GM23338 (cell line): Measurements from ENCODE around the gene TM7SF3. TPM values are rescaled to one million over a fixed set of nuclear protein-coding genes. Genes with fewer than 3 reads are reported as not detected.
"Not testable (repeated sequence)": the region's sequence is repeated elsewhere in the genome, so short reads cannot be mapped to it uniquely, and the experiment has no call there.

Experiments used
- ATAC-seq: fragments of 200-7000 bp; cut with Tn5 transposase; 3 replicates; pipeline ENCODE4 v1.9.1; 2020
- DNase-seq: peaks from one replicate; pipeline ENCODE4 v3.0.0-alpha.2; 2015; ENCODE audit warnings: low spot score
- H2AFZ ChIP-seq: fragments of 200-600 bp; sonication (generic); 2 replicates; pipeline ENCODE4 v1.8.0; 2016; ENCODE audit warnings: antibody characterized with exemption, mild to moderate bottlenecking, moderate library complexity
- H3F3A ChIP-seq: fragments of 200-600 bp; sonication (generic); replicated peaks from 2 replicates; pipeline ENCODE4 v1.8.0; 2017; ENCODE audit warnings: antibody characterized with exemption, mixed run types, low read depth
- H3K27ac ChIP-seq: fragments of 200-600 bp; sonication (generic); 2 replicates; pipeline ENCODE4 v1.6.1; 2016; ENCODE audit warnings: low read depth
- H3K27me3 ChIP-seq: fragments of 200-600 bp; sonication (generic); 2 replicates; pipeline ENCODE4 v1.8.0; 2016; ENCODE audit warnings: mild to moderate bottlenecking, mixed run types, moderate library complexity; ENCODE audit not compliant: insufficient read depth
- H3K36me3 ChIP-seq: fragments of 200-600 bp; sonication (generic); 2 replicates; pipeline ENCODE4 v1.8.0; 2016; ENCODE audit warnings: mild to moderate bottlenecking; ENCODE audit not compliant: insufficient read depth
- H3K4me1 ChIP-seq: fragments of 200-600 bp; sonication (generic); 2 replicates; pipeline ENCODE4 v1.8.0; 2016; ENCODE audit warnings: mild to moderate bottlenecking, moderate library complexity; ENCODE audit not compliant: insufficient read depth
- H3K4me2 ChIP-seq: fragments of 200-600 bp; sonication (generic); 2 replicates; pipeline ENCODE4 v1.7.1; 2017; ENCODE audit warnings: mixed run types
- H3K4me3 ChIP-seq: fragments of 200-600 bp; sonication (generic); 2 replicates; pipeline ENCODE4 v1.6.1; 2016; ENCODE audit warnings: mixed run types
- H3K79me2 ChIP-seq: fragments of 200-600 bp; sonication (generic); replicated peaks from 2 replicates; pipeline ENCODE4 v1.8.0; 2017; ENCODE audit warnings: mild to moderate bottlenecking; ENCODE audit not compliant: insufficient read depth
- H3K9me2 ChIP-seq: fragments of 200-600 bp; sonication (generic); 2 replicates; pipeline ENCODE4 v1.8.0; 2017; ENCODE audit not compliant: insufficient read depth
- H4K20me1 ChIP-seq: fragments of 200-600 bp; sonication (generic); replicated peaks from 2 replicates; pipeline ENCODE4 v1.8.0; 2017; ENCODE audit warnings: mild to moderate bottlenecking; ENCODE audit not compliant: insufficient read depth
- H3K27ac Mint-ChIP-seq: 2 replicates; pipeline ENCODE4 v1.8.0; 2020; ENCODE audit warnings: inconsistent platforms, mild to moderate bottlenecking, moderate library complexity, mixed read lengths
- H3K27me3 Mint-ChIP-seq: 3 replicates; pipeline ENCODE4 v1.8.0; 2022; ENCODE audit warnings: low read depth, mild to moderate bottlenecking, moderate library complexity, mixed read lengths, inconsistent platforms; ENCODE audit not compliant: insufficient read depth, poor library complexity
- H3K36me3 Mint-ChIP-seq: 3 replicates; pipeline ENCODE4 v1.8.0; 2021; ENCODE audit warnings: low read depth, mild to moderate bottlenecking, inconsistent platforms, moderate library complexity, mixed read lengths
- H3K4me1 Mint-ChIP-seq: 3 replicates; pipeline ENCODE4 v1.8.0; 2020; ENCODE audit warnings: mild to moderate bottlenecking, inconsistent platforms, mixed read lengths
- H3K4me3 Mint-ChIP-seq: 3 replicates; pipeline ENCODE4 v1.8.0; 2021; ENCODE audit warnings: moderate library complexity, mild to moderate bottlenecking, inconsistent platforms, mixed read lengths
- H3K9me3 Mint-ChIP-seq: 3 replicates; pipeline ENCODE4 v1.8.0; 2020; ENCODE audit warnings: moderate library complexity, mild to moderate bottlenecking, inconsistent platforms, mixed read lengths
- CREB1 ChIP-seq: fragments of 250-450 bp; sonication (Bioruptor Pico); IDR thresholded peaks from 2 replicates; pipeline ENCODE4 v1.5.0; 2020; ENCODE audit warnings: low read depth, mild to moderate bottlenecking, moderate library complexity
- JUNB ChIP-seq: IDR thresholded peaks from one replicate; pipeline ENCODE4 v1.6.1; 2016; ENCODE audit warnings: antibody characterized with exemption; ENCODE audit not compliant: unreplicated experiment
- STAT1 ChIP-seq: IDR thresholded peaks from one replicate; pipeline ENCODE4 v1.6.1; 2016; ENCODE audit warnings: antibody characterized with exemption; ENCODE audit not compliant: unreplicated experiment
- ZNF462 ChIP-seq: fragments of 250-450 bp; sonication (Bioruptor Pico); IDR thresholded peaks from 2 replicates; pipeline ENCODE4 v1.5.0; 2020; ENCODE audit warnings: mild to moderate bottlenecking, moderate library complexity
- polyA plus RNA-seq: library from polyadenylated mRNA; unstranded; fragments of >200 nt; fragmentation: Nextera tagmentation; extraction: Ambion mirVana; gene quantifications from 2 replicates; pipeline ENCODE4 v1.2.1, GENCODE V29; 2016
- total RNA-seq: library from RNA; depleted of rRNA; stranded (reverse); fragments of >200 nt; shearing (Covaris generic); gene quantifications from 2 replicates; pipeline ENCODE4 v1.2.3, GENCODE V29; 2014

The TM7SF3 gene
- total and polyA plus RNA-seq, 2 experiments from 2014 or later, result 30.3 to 121 TPM

- TF ChIP-seq ZNF462 (no peak), CREB1 (CRISPR knock-in tag) (no peak), JUNB (no peak), STAT1 (no peak)
Observed at GRCh38 chr12:27048822-27049752, 34.9 kb upstream of the TM7SF3 start (continued).

GRCh38 chr12:27042018-27042417 lies 27.8 kb upstream of the TM7SF3 start:
- not testable (repeated sequence) for H4K20me1 ChIP-seq, H3K36me3 ChIP-seq, H3K27me3 ChIP-seq, H3K79me2 ChIP-seq, H3K27ac ChIP-seq, H3K27ac Mint-ChIP-seq, H2AFZ ChIP-seq, H3K27me3 Mint-ChIP-seq, H3K9me2 ChIP-seq, H3F3A ChIP-seq, H3K4me3 Mint-ChIP-seq, H3K4me1 ChIP-seq, ATAC-seq, H3K4me2 ChIP-seq, H3K4me1 Mint-ChIP-seq, H3K4me3 ChIP-seq, DNase-seq
- Mint-ChIP-seq H3K36me3 (peaks cover 43% of the 10 kb centered on the region; the same call in 2 of the 3 replicates), H3K9me3 (peaks cover 30% of the 10 kb centered on the region; the same call in 2 of the 3 replicates)

GRCh38 chr12:27040637-27041036 lies 26.5 kb upstream of the TM7SF3 start:
- H3K4me3 Mint-ChIP-seq, result not testable (repeated sequence)

More at GRCh38 chr12:27040637-27041036, 26.5 kb upstream of the TM7SF3 start:
- not testable (repeated sequence) for H3K4me3 ChIP-seq, H4K20me1 ChIP-seq, H3K9me2 ChIP-seq, H2AFZ ChIP-seq, H3K27me3 Mint-ChIP-seq, H3K27ac Mint-ChIP-seq, H3K4me1 ChIP-seq, H3K27me3 ChIP-seq, DNase-seq, H3K4me1 Mint-ChIP-seq, H3F3A ChIP-seq, H3K79me2 ChIP-seq, ATAC-seq, H3K27ac ChIP-seq, H3K4me2 ChIP-seq, H3K36me3 ChIP-seq
- Mint-ChIP-seq H3K36me3 (peaks cover 51% of the 10 kb centered on the region; the same call in 2 of the 3 replicates), H3K9me3 (peaks cover 30% of the 10 kb centered on the region; the same call in 2 of the 3 replicates)
